SK-N-SH (cell line): ENCODE results near the gene JMJD8. TPM values are rescaled to one million over a fixed set of nuclear protein-coding genes. Genes with fewer than 3 reads are reported as not detected.

Experiments
- CTCF ChIA-PET: fragments of 300-600, 350-600 bp; formaldehyde crosslinking; extraction: SDS; loops from one replicate; lab custom pipeline; 2021; lab: Yijun Ruan, JAX
- POLR2A ChIA-PET: fragments of 350-600 bp; sonication (Branson Sonifier 250); formaldehyde crosslinking; extraction: SDS; loops from one replicate; lab custom pipeline; 2020; ENCODE audit warnings: antibody characterized with exemption, inconsistent platforms; lab: Yijun Ruan, JAX
- DNase-seq: peaks from one replicate; pipeline ENCODE4 v3.0.0; 2012
- H2AFZ ChIP-seq: fragments of 200-600 bp; sonication (generic); 2 replicates; pipeline ENCODE4 v1.8.1; 2016; ENCODE audit warnings: antibody characterized with exemption, mild to moderate bottlenecking, low read depth
- H3F3A ChIP-seq: fragments of 200-600 bp; sonication (generic); replicated peaks from 2 replicates; pipeline ENCODE3; 2016; ENCODE audit warnings: antibody characterized with exemption, mild to moderate bottlenecking; ENCODE audit not compliant: insufficient read depth
- H3K27ac ChIP-seq, 2 experiments: fragments of 200-500 bp in 1 of 2; fragments of 200-600 bp in 1 of 2; sonication (Bioruptor generic) in 1 of 2; sonication (generic), shearing (Covaris generic) in 1 of 2; 2 replicates each; pipeline versions ENCODE4 v1.5.1 to v1.6.1; 2014 to 2016; ENCODE audit warnings: low read depth in 2 of 2, inconsistent platforms in 1 of 2, low read length in 1 of 2, mild to moderate bottlenecking in 1 of 2, mixed read lengths in 1 of 2
- H3K27me3 ChIP-seq: fragments of 200-600 bp; sonication (generic), shearing (Covaris generic); 2 replicates; pipeline ENCODE4 v1.6.1; 2016; ENCODE audit warnings: mixed run types; ENCODE audit not compliant: insufficient read depth
- H3K36me3 ChIP-seq, 2 experiments: fragments of 200-500 bp in 1 of 2; fragments of 200-600 bp in 1 of 2; sonication (Bioruptor generic) in 1 of 2; sonication (generic) in 1 of 2; replicated peaks in 1 of 2; 2 replicates each; pipeline versions ENCODE3 to v1.5.1; 2014 to 2016; ENCODE audit warnings: low read length in 1 of 2, mild to moderate bottlenecking in 1 of 2; ENCODE audit not compliant: insufficient read depth in 2 of 2, control insufficient read depth in 1 of 2
- H3K4me1 ChIP-seq, 2 experiments: fragments of 200-500 bp in 1 of 2; fragments of 200-600 bp in 1 of 2; sonication (Bioruptor generic) in 1 of 2; sonication (generic), shearing (Covaris generic) in 1 of 2; 2 replicates each; pipeline versions ENCODE4 v1.5.1 to v1.6.1; 2014 to 2016; ENCODE audit warnings: low read depth in 1 of 2, low read length in 1 of 2, mixed run types in 1 of 2; ENCODE audit not compliant: insufficient read depth in 2 of 2, control insufficient read depth in 1 of 2
- H3K4me2 ChIP-seq: fragments of 200-600 bp; sonication (generic), shearing (Covaris generic); 2 replicates; pipeline ENCODE4 v1.6.1; 2017; ENCODE audit warnings: mixed run types
- H3K4me3 ChIP-seq, 2 experiments: fragments of 200-500 bp in 1 of 2; fragments of 200-600 bp in 1 of 2; sonication (Bioruptor generic) in 1 of 2; sonication (generic), shearing (Covaris generic) in 1 of 2; 2 replicates each; pipeline versions ENCODE4 v1.5.1 to v1.8.1; 2014 to 2016; ENCODE audit warnings: low read depth in 2 of 2, inconsistent platforms in 1 of 2, low read length in 1 of 2, mild to moderate bottlenecking in 1 of 2, mixed read lengths in 1 of 2, moderate library complexity in 1 of 2
- H3K79me2 ChIP-seq: fragments of 200-600 bp; sonication (generic); 2 replicates; pipeline ENCODE4 v1.8.1; 2017; ENCODE audit warnings: mild to moderate bottlenecking; ENCODE audit not compliant: insufficient read depth
- H3K9ac ChIP-seq: fragments of 200-600 bp; sonication (generic); 2 replicates; pipeline ENCODE4 v1.6.1; 2017; ENCODE audit warnings: mixed run types
- H3K9me2 ChIP-seq: fragments of 200-600 bp; sonication (generic); 2 replicates; pipeline ENCODE4 v1.6.1; 2017; ENCODE audit warnings: mixed run types
- H3K9me3 ChIP-seq: fragments of 200-600 bp; sonication (generic); 2 replicates; pipeline ENCODE4 v1.6.1; 2017; ENCODE audit warnings: mixed run types, mild to moderate bottlenecking, moderate library complexity
- H4K20me1 ChIP-seq: fragments of 200-600 bp; sonication (generic); 2 replicates; pipeline ENCODE4 v1.6.1; 2017; ENCODE audit warnings: mild to moderate bottlenecking, mixed run types; ENCODE audit not compliant: insufficient read depth
- CHD2 ChIP-seq: fragments of 150-350 bp; IDR thresholded peaks from 2 replicates; pipeline ENCODE4 v1.6.1; 2018; ENCODE audit warnings: low read length; ENCODE audit not compliant: partially characterized antibody
- FOXM1 ChIP-seq: IDR thresholded peaks from 2 replicates; pipeline ENCODE4 v1.4.0; 2012; ENCODE audit warnings: low read depth, mild to moderate bottlenecking
- GABPA ChIP-seq: IDR thresholded peaks from 2 replicates; pipeline ENCODE4 v1.4.0; 2012; ENCODE audit warnings: low read depth, mild to moderate bottlenecking
- JUND ChIP-seq: IDR thresholded peaks from 2 replicates; pipeline ENCODE4 v1.4.0; 2012
- MAX ChIP-seq: IDR thresholded peaks from 2 replicates; pipeline ENCODE4 v1.4.0; 2012; ENCODE audit warnings: low read depth
- NFIC ChIP-seq: IDR thresholded peaks from 2 replicates; pipeline ENCODE4 v1.4.0; 2012; ENCODE audit warnings: borderline replicate concordance
- POLR2AphosphoS5 ChIP-seq: IDR thresholded peaks from 2 replicates; pipeline ENCODE4 v1.6.1; 2012; ENCODE audit warnings: low read depth, low read length
- RAD21 ChIP-seq: IDR thresholded peaks from 2 replicates; pipeline ENCODE4 v1.6.1; 2012; ENCODE audit warnings: mild to moderate bottlenecking, low read length
- RXRA ChIP-seq: IDR thresholded peaks from 2 replicates; pipeline ENCODE4 v1.4.0; 2012; ENCODE audit warnings: low read depth, mild to moderate bottlenecking, borderline replicate concordance
- TCF12 ChIP-seq: IDR thresholded peaks from 2 replicates; pipeline ENCODE4 v1.4.0; 2012
- TEAD4 ChIP-seq: IDR thresholded peaks from 2 replicates; pipeline ENCODE4 v1.4.0; 2012; ENCODE audit warnings: mild to moderate bottlenecking, borderline replicate concordance; ENCODE audit not compliant: insufficient read depth
- USF2 ChIP-seq: fragments of 150-350 bp; IDR thresholded peaks from 2 replicates; pipeline ENCODE4 v1.6.1; 2017; ENCODE audit warnings: antibody characterized with exemption, low read length, low read depth, borderline replicate concordance
- ZBTB33 ChIP-seq: IDR thresholded peaks from 2 replicates; pipeline ENCODE4 v1.4.0; 2012; ENCODE audit warnings: low read depth, borderline replicate concordance
- WGBS: methylation state at CpG from one replicate; pipeline ENCODE4 v1.1.6; 2017; ENCODE audit warnings: low lambda C conversion rate; 5-methylcytosine and 5-hydroxymethylcytosine counted together
- polyA plus RNA-seq, 3 experiments: library from polyadenylated mRNA; depleted of rRNA; stranded (reverse); fragments of >200 nt; gene quantifications; 2 replicates each; pipeline ENCODE4 v1.2.3, GENCODE V29; 2012

JMJD8 gene
- polyA plus RNA-seq, 1 of the 3 experiments (the other 2 are of a cell fraction) = 67.0 TPM

- TF ChIP-seq RAD21 (no peak), TCF12 (no peak), CHD2 (no peak)
Observed at GRCh38 chr16:683396-684070, 601 bp downstream of the JMJD8 start (continued).

- H3K27ac ChIP-seq = peak overlapping the region in 1 of 2 experiments; percentile 39; a peak in 3 of 4 replicates
- no peaks in the 10 kb centered on the region for H3K9me2 ChIP-seq
- 88% methylated on average over 34 of the region's 36 CpGs for WGBS
- H2AFZ ChIP-seq = no peak overlapping the region
- peaks cover 10% of the 10 kb centered on the region for H3F3A ChIP-seq
- H3K4me1 ChIP-seq = peaks cover 8 to 56% of the 10 kb centered on the region in 2 experiments; a peak in 2 of 4 replicates
- H4K20me1 ChIP-seq = peaks cover 23% of the 10 kb centered on the region
- CTCF ChIA-PET = interaction anchor here (0.6 to 2.5 kb wide), 5 partner anchors 7 to 58 kb away, joined by 3 to 12 read pairs (median 3); partner anchors contain the start of genes CIAO3, RHOT2 and WDR24
- H3K9ac ChIP-seq = no peak overlapping the region
- no peaks in the 10 kb centered on the region for H3K9me3 ChIP-seq
- H3K4me3 ChIP-seq = peak overlapping the region; percentile 60 to 68; a peak in 3 of 4 replicates
- POLR2A ChIA-PET = no interaction called here
- peak overlapping the region; percentile 90 for H3K4me2 ChIP-seq
- H3K36me3 ChIP-seq = peaks cover 13 to 39% of the 10 kb centered on the region in 2 experiments
- peaks cover 37% of the 10 kb centered on the region for H3K79me2 ChIP-seq
- TF ChIP-seq TCF12 (no peak), RXRA (no peak), CHD2 (no peak)
- DNase-seq = no peak
- H3K27me3 ChIP-seq = no peaks in the 10 kb centered on the region
Observed at GRCh38 chr16:682493-683395, 1.4 kb downstream of the JMJD8 start.

- Histone ChIP-seq H3K4me1 (peaks cover 8 to 56% of the 10 kb centered on the region in 2 experiments; a peak in 2 of 4 replicates), H3K9ac (peak overlapping the region; percentile 80; the same call in 1 of the 2 replicates), H2AFZ (no peak overlapping the region), H3K79me2 (peaks cover 37% of the 10 kb centered on the region), H3K4me3 (peak overlapping the region; percentile 78 to 96), H3K4me2 (peak overlapping the region; percentile 90), H3K9me3 (no peaks in the 10 kb centered on the region), H4K20me1 (peaks cover 23% of the 10 kb centered on the region), H3K9me2 (no peaks in the 10 kb centered on the region), H3K27ac (no peak overlapping the region; a peak in 1 of 4 replicates), H3F3A (peaks cover 10% of the 10 kb centered on the region), H3K27me3 (no peaks in the 10 kb centered on the region), H3K36me3 (peaks cover 13 to 35% of the 10 kb centered on the region in 2 experiments)
- POLR2A ChIA-PET = interaction anchor here (1.0 to 2.2 kb wide), 3 partner anchors 8 to 15 kb away, joined by 3 to 12 read pairs (median 4); partner anchors contain the start of genes RHOT2 and WDR24
- no peak for DNase-seq
- CTCF ChIA-PET = interaction anchor here (0.6 to 3.8 kb wide), 8 partner anchors 8 to 59 kb away, joined by 3 to 20 read pairs (median 7); partner anchors contain the start of genes CIAO3, METRN, RHOT2 and WDR24
- 53% methylated on average over 9 of the region's 28 CpGs for WGBS
- no peak for TF ChIP-seq USF2
- no peak for TF ChIP-seq TEAD4
- peak; percentile 62; the same call in 1 of the 2 replicates for TF ChIP-seq NFIC
- TF ChIP-seq MAX = peak; percentile 38; the same call in 1 of the 2 replicates
- no peak for TF ChIP-seq GABPA
- TF ChIP-seq ZBTB33 = 0 out of 2 replicates have a peak, but pooled peaks have one; percentile 19
- 0 out of 2 replicates have a peak, but pooled peaks have one; percentile 3 for TF ChIP-seq JUND
- no peak for TF ChIP-seq POLR2AphosphoS5
- TF ChIP-seq FOXM1 = no peak
- no peak for TF ChIP-seq RAD21
- TF ChIP-seq TCF12 = 0 out of 2 replicates have a peak, but pooled peaks have one; percentile 10
Observed at GRCh38 chr16:681746-682427, 2.2 kb downstream of the JMJD8 start.
